ENCODE data around the gene GNG12. TPM values are rescaled to one million over a fixed set of nuclear protein-coding genes. Genes with fewer than 3 reads are reported as not detected.

Gene GNG12
- total RNA-seq, 1 experiment from 2014 or later = 102 TPM

DNA sequence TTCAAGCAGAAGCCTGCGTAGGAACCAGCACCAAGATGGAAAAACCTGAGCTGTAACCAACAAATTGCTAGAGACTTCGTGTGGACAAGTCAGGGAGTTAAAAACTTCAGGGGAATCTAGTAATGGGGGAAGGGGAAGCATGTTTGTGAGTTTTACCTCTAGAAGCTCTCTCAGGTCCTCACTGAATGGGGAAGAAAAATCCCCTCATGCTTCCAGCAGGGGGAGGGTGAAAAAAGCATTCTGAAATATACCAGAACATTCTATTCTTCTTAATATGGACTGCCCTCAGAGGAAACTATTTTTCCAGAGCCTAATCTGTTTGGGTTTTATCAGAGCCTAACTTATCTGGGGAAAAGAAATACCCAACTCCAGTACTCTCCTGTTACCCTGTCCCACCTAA, 28.6 kb downstream of the GNG12 start:
- no peaks in the 10 kb centered on the region for H3K9me2 ChIP-seq (ENCODE audit: insufficient read depth)
- no peak overlapping the region for H3K4me3 ChIP-seq
- ChIA-PET POLR2A (ENCODE audit: unreplicated experiment) (no interaction called here), CTCF (no interaction called here)
- no peaks in the 10 kb centered on the region for H3K27me3 ChIP-seq (ENCODE audit: insufficient read depth, low read depth)
- H3K79me2 ChIP-seq (ENCODE audit: low read depth) = peaks cover 64% of the 10 kb centered on the region
- intact Hi-C loops (cut with micrococcal nuclease; ENCODE audit: unreplicated experiment) = no loop called here
- no peaks in the 10 kb centered on the region; the same call in 1 of the 2 replicates for H4K20me1 ChIP-seq (ENCODE audit: insufficient read depth)
- DNase-seq = no peak
- TF ChIP-seq EZH2 (IDR thresholded peaks at IDR 0.05; ENCODE audit: low read depth) = no peak
- TF ChIP-seq, protein P1, sequence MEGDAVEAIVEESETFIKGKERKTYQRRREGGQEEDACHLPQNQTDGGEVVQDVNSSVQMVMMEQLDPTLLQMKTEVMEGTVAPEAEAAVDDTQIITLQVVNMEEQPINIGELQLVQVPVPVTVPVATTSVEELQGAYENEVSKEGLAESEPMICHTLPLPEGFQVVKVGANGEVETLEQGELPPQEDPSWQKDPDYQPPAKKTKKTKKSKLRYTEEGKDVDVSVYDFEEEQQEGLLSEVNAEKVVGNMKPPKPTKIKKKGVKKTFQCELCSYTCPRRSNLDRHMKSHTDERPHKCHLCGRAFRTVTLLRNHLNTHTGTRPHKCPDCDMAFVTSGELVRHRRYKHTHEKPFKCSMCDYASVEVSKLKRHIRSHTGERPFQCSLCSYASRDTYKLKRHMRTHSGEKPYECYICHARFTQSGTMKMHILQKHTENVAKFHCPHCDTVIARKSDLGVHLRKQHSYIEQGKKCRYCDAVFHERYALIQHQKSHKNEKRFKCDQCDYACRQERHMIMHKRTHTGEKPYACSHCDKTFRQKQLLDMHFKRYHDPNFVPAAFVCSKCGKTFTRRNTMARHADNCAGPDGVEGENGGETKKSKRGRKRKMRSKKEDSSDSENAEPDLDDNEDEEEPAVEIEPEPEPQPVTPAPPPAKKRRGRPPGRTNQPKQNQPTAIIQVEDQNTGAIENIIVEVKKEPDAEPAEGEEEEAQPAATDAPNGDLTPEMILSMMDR (conservative IDR thresholded peaks at IDR 0.05) = no peak
- peaks cover 11% of the 10 kb centered on the region; the same call in 1 of the 2 replicates for H3K4me1 ChIP-seq (replicated peaks; ENCODE audit: insufficient read depth)
- no peak overlapping the region for H2AFZ ChIP-seq
- H3F3A ChIP-seq (ENCODE audit: insufficient read depth, low read depth) = no peaks in the 10 kb centered on the region
- no peaks in the 10 kb centered on the region; the same call in 1 of the 2 replicates for H3K36me3 ChIP-seq (ENCODE audit: low read depth)
- H3K9me3 ChIP-seq (ENCODE audit: insufficient read depth, low read depth) = no peaks in the 10 kb centered on the region
- BruUV-seq (replicated peaks) = no TSS peak
- no peak overlapping the region for H3K27ac ChIP-seq
- no peak overlapping the region for H3K4me2 ChIP-seq

DNA sequence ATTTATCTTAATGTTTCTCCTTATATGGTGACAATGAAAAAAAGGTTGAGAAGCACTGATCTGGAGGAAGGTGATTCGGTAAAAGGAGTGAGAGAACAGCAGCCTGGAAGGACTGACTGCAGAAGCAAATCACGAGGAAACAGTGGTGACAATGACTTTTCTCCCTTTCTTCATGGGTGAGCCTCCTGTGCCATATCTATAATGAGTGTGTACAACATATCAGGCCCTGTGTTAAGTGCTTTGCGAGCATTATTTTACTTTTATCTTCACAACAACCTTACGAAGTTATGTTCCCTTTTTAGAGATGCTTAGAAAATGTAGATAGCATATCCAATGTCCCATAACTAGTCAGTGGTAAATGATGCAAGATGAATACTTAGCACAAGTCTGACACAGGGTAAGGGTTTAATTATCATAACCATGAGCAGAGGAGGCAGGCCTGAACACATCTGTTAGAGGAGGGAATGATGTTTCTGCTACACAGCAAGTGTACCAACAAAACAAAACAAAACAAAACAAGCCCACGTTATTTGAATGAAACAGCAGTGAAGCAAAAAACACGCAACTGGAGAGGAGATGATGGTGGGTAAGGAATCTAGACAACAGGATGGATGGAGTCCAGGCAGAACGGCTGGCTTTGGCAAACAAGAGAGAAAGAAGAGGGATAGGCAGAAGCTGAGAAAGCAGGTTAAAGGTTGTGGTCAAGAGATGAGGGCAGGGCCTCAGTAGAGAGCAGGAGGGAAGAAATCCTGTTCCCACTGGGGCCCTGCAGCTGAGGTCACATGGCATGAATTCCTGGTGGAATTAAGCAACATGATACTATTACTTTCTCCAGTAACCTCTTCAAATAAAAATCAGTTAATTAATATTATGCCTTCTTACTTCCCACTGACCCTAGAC, 29.6 kb downstream of the GNG12 start:
- Histone ChIP-seq H3F3A (ENCODE audit: insufficient read depth, low read depth) (no peaks in the 10 kb centered on the region), H3K9me2 (ENCODE audit: insufficient read depth) (no peaks in the 10 kb centered on the region), H3K9me3 (ENCODE audit: insufficient read depth, low read depth) (no peaks in the 10 kb centered on the region), H3K79me2 (ENCODE audit: low read depth) (peaks cover 62% of the 10 kb centered on the region), H3K4me2 (no peak overlapping the region), H3K4me1 (replicated peaks; ENCODE audit: insufficient read depth) (peaks cover 11% of the 10 kb centered on the region; the same call in 1 of the 2 replicates), H3K27me3 (ENCODE audit: insufficient read depth, low read depth) (no peaks in the 10 kb centered on the region), H3K27ac (no peak overlapping the region), H3K36me3 (ENCODE audit: low read depth) (no peaks in the 10 kb centered on the region; the same call in 1 of the 2 replicates), H4K20me1 (ENCODE audit: insufficient read depth) (no peaks in the 10 kb centered on the region; the same call in 1 of the 2 replicates), H2AFZ (no peak overlapping the region), H3K4me3 (no peak overlapping the region)
- no TSS peak for BruUV-seq (replicated peaks)
- CTCF ChIA-PET = no interaction called here
- DNase-seq = no peak
- no peak for TF ChIP-seq EZH2 (IDR thresholded peaks at IDR 0.05; ENCODE audit: low read depth)
- intact Hi-C loops (cut with micrococcal nuclease; ENCODE audit: unreplicated experiment) = no loop called here
- POLR2A ChIA-PET (ENCODE audit: unreplicated experiment) = no interaction called here

DNA sequence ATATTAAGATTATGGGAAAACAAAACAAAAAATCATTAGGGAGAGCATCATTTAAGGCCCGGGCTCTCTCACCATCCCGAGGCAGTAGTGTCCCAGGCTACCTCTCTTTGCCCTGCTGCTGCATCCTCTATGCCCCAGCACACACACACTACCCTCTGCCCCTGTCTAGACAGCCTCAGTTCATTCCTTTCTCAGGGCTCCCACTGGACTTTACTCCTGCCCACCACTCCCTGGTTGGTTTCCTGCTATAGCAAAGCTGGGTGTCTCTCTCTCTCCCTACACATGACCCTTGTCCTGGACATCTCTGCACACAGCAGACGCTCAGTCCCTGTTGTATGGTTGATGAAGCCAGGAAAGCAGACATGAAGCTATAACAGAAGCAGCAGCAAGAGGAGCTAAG, 30.7 kb downstream of the GNG12 start:
- Histone ChIP-seq H2AFZ (no peak overlapping the region), H3K27ac (no peak overlapping the region), H3K4me3 (no peak overlapping the region), H3K79me2 (ENCODE audit: low read depth) (peaks cover 55% of the 10 kb centered on the region), H3K9me2 (ENCODE audit: insufficient read depth) (no peaks in the 10 kb centered on the region), H3F3A (ENCODE audit: insufficient read depth, low read depth) (no peaks in the 10 kb centered on the region), H3K4me2 (no peak overlapping the region), H3K27me3 (ENCODE audit: insufficient read depth, low read depth) (no peaks in the 10 kb centered on the region), H3K9me3 (ENCODE audit: insufficient read depth, low read depth) (no peaks in the 10 kb centered on the region), H3K36me3 (ENCODE audit: low read depth) (no peaks in the 10 kb centered on the region; the same call in 1 of the 2 replicates), H3K4me1 (replicated peaks; ENCODE audit: insufficient read depth) (peaks cover 11% of the 10 kb centered on the region; the same call in 1 of the 2 replicates), H4K20me1 (ENCODE audit: insufficient read depth) (no peaks in the 10 kb centered on the region; the same call in 1 of the 2 replicates)
- intact Hi-C loops (cut with micrococcal nuclease; ENCODE audit: unreplicated experiment) = no loop called here
- no TSS peak for BruUV-seq (replicated peaks)
- DNase-seq = no peak
- TF ChIP-seq, protein P1 (conservative IDR thresholded peaks at IDR 0.05) = no peak
- no peak for TF ChIP-seq EZH2 (IDR thresholded peaks at IDR 0.05; ENCODE audit: low read depth)
- CTCF ChIA-PET = no interaction called here
- POLR2A ChIA-PET (ENCODE audit: unreplicated experiment) = interaction anchor here (0.6 kb wide), 1 partner anchor 413 kb away, joined by 5 read pairs; no protein-coding TSS in a partner anchor

Measured in PC-9 (cell line).